ENCODE measurements around the gene EDN3.
"Not testable (repeated sequence)": the region's sequence is repeated elsewhere in the genome, so short reads cannot be mapped to it uniquely, and the experiment has no call there.

EDN3 gene

DNA sequence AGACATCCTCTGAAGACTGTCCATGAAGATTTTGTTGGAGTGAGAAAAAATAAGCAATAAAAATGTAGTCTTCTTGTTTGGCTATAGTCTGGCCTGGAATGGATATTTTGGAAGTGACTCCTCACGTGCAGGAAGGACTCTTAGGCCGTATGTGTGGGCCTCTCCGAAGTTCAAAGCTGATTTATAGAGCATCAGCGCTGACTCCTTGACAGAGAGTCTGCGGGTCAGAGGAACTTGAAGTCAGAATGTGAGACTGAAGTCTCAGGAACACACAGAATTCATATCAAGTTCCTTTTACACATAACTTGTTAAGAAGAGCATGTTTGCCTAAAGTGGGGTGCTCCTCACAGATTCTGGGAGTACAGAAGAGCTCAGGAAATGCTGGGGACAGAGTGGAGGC, 36.1 kb downstream of the EDN3 start:
- no peak for DNase-seq (ENCODE audit: low read depth)

DNA sequence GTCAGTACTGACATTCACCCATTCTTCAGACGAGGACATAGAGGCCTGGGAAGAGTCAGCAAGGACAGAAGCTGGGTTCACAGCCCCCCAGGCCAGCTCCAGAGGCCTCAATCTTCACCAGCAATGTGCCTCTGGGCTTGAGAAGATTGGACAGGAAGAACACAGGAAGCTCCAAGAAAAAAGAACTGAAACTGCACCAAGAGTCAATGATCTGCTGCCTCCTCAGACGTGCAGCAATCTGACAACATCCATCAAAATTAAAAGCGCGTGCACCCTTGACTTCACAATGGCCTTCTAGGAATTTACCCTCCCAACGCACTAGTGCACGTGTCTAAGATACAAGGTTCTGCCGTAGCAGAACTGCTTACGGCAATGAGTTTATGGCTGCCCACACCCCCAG, 38.0 kb downstream of the EDN3 start:
- DNase-seq (ENCODE audit: low read depth): not testable (repeated sequence)

DNA sequence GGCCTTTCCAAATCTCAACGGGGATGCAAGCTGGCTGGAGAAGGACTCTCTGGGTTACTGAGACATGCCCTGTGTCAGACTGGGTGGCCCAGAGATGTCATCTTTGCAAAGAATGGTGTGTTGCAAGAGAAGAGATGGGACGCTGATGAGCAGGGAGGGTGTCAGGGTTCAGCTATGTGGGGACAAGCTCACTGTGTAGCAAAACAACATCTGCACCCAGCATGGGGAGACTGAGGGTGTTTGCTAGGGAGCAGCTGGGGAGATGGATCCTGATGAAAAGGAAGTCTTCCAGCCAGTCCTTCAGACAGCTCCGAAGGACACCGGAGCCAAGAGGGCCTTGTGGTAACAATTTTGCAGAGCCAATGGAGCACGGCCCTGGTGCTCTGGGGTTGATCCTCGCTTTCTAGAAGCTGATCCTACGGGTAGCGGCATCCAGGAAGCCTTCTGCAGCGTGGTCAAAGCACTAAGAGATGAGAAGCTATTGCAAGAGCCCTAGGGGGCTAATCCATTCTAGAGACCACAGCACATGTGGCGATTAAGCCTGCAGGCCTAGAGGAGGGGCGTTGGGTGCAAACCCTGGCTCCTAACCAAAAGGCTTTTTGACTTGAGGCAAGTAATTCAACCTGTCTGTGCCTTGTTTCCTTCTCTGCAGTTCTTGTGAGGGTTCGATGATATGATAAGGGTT, 39.9 kb downstream of the EDN3 start:
- no peak for DNase-seq (ENCODE audit: low read depth)

DNA sequence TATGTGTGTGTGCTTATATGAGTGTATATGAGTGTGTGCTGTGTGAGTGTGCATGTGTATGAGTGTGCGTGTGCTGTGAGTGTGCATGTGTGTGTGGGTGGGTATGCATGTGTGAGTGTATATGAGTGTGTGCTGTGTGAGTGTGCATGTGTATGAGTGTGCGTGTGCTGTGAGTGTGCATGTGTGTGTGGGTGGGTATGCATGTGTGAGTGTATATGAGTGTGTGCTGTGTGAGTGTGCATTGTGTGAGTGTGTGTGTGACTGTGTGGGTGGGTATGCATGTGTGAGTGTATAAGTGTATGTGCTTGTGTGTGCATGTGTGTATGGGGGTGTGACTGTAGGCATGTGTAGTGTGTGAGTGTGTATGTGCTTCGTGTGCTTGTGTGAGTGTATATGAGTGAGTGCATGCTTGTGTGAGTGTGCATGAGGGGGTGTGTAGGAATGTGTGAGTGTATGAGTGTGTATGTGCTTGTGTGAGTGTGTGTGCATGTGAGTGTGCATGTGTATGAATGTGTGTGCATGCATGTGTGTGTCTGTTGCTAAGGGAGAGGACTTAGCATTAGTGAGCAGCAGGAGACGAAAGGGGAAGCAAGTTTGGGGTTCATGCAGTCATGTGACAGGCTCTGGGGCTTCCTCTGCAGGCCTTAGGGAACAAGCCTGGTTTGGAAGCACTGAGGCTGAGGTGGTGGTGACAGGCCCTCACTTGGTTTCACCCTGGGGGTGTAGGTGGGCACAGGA, 41.0 kb downstream of the EDN3 start:
- DNase-seq (ENCODE audit: low read depth): not testable (repeated sequence)

DNA sequence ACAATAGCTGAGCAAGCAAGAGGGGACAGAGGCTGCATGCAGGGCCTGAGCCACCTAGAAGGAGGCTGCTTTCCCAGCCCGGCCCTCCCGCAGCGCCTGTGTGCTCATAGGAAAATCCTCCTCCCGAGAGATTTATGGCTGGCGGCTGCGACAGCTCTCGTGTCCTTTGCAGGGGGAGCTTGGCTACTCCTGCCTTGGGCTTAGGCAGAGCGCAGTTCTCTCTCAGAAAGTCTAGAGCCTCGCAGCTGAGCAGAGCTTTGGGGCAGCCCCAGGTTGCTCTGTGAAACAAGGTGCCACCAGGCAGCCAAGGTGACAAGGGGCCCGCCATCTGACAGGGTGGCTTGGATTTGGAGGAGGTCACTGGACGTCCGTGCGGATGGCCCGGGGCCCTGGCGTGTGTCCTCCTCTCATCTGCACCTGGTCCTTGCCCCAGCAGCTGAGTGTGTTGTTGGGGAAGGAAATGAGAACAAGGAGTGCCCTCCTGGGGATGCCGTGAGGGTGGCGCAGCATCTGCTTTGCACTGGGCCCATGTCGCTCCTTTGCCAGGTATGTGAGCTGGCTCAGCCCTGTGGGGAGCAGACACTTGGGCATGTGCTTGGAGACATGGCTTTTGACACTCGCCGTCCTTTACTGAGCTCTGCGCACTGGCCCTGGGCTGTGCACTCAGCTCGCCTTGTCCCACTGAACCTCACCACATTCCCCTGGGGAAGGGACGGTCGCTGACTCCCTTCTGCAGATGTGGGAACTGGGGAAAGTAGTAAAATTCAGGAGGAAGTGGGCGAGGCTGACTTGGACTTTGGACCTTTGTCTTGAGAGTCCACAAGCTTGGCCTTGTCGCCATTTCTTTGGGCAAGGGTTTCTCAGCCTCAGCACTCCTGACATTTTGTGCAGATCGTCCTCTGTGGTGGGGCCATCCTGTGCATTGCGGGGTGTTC, 41.9 kb downstream of the EDN3 start:
- DNase-seq (ENCODE audit: low read depth): no peak

DNA sequence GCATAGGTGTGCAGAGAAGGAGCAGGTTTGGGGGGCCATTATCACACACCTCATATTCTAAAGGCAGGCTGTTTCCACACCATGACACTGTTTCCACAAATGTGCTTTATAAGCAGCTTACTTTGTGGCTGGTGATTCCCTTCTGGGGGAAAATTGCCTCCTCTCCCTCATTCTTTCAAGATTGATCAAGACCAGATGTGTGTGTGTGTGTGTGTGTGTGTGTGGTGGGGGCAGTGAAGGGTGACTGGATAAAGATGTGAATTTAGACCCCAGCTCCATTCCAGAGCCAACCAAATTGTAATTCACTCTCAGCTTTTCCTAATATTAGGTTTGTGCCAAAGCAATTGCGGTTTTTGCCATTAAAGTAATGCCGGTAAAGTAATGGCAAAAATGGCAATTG, 45.6 kb downstream of the EDN3 start:
- DNase-seq (ENCODE audit: low read depth): no peak

DNA sequence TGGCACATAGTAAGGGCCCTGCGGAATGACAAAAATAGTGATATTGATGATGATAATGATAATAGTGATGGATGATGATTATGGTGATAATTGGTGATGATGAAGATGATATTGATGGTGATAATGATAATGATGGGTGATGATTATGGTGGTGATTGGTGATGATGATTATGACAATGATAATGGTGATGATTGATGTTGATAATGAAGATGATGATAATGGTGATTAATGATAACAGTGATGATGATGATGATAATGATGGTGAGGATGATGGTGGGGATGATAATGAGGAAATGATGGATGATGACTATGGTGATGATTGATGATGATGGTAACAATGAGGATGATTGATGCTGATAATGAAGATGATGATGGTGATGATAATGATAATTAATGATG, 48.9 kb downstream of the EDN3 start:
- DNase-seq (ENCODE audit: low read depth): no peak

DNA sequence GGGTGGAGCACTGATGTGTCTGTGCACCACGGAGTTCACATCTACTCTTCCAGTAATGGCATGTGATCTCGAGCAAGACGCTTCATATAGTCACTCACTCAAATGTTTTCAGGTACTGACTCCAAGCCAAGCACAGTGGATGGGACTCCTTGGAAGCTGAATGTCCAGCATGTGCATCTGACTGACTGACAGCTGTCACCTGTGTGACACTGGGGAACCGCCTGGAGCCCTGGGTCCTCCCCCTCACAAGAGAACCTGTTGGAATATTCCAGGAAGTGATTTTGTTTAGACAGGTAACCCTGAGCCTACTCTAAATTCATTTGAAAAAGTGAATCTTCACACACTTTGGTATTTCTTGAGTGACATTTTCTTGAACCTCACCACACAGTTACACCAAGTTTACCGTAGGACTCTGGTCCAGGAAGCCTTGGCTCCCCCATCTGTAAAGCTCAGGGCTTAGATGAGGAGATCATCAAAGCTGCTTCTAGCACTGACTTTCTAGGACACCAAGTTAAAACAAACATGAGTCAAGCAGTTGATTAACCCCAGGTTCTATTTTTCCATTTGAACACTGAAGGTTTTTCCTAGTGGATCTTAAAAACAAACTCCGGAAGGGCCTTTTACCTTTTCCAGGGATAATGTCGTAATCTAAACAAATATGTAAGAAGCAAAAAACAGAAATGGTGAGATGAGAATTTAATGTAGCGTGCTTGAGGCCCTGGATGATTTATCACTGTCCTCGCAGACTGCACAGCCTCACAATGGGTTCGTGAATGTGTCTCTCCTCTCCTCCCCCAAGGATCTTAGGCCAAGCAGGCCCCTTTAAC, 50.1 kb downstream of the EDN3 start:
- no peak for DNase-seq (ENCODE audit: low read depth)

DNA sequence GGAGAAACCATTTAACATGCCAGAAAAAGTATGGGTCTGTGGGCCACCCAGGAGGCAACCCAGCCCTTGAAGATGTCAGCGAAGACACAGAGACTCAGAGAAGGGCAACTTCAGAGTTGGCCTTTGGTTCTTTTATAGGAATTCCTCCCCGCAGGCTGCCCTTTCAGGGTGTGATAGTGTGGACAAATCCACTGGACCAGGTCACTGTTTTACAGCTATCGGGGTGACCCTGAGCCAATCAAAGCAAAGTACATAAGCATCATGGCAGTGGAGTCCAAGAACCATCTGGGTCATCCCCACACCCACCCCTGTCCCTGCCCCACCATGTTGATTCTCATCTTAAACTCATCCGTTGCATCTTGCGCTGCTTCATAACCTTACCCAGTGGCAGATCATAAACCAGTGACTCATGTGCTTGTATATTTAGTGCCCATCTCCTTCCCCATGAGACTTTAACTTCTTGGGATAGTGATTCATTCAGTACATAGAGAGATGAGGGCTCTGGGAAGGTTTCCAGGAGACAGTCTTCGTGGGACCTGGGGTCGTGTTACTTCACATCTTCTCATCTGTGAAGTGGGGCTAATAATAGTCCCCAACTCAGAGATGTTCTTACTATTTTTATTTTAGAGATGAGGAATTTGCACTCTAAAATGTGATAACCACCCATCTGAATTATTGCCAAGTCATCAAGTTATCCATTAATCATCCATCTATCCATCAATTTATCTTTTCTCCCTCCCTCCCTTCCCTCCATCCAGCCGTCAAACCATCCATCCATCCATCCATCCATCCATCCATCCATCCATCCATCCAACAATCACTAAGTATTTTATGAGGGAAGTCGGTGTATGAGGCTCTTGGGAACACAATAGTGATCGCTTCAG, 51.0 kb downstream of the EDN3 start:
- no peak for DNase-seq (ENCODE audit: low read depth)

DNA sequence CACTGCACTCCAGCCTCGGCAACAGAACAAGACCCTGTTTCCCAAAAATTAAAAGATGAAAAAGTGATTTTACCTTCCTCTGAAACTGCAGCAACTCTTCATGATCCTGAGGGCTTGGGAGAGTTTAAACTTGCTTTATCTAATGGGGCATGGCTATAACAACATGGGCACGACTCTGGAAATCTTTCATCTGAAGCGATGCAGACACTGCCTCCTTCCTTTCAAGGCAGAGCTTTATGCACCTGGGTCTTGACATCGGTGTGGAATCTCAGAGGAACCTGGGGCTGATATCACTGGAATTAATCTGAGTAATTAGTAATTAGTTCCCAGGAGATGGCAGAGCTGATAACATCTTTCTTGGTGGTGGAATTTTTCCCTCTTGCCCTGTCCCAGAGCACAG, 52.1 kb downstream of the EDN3 start:
- no peak for DNase-seq (ENCODE audit: low read depth)

DNA sequence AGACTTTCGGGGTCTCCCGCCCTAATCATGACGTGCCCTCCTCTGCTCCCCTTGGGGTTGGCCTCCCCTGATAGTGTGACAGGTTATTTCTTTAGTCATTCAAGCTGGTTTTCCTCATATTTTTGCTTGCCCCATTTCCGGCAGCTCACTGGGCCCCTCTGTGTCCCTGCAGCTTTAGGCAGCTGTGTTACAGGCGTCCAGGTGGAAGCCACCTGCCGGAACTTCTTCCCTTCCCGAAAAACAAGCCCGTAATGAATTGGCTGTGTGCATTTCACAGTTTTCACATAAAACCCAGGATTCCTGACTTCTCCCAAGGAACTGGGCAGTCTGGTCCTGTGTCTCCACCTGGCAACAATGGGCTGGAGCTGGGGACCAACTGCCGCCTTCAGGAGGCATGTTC, 52.6 kb downstream of the EDN3 start:
- DNase-seq (ENCODE audit: low read depth): no peak

DNA sequence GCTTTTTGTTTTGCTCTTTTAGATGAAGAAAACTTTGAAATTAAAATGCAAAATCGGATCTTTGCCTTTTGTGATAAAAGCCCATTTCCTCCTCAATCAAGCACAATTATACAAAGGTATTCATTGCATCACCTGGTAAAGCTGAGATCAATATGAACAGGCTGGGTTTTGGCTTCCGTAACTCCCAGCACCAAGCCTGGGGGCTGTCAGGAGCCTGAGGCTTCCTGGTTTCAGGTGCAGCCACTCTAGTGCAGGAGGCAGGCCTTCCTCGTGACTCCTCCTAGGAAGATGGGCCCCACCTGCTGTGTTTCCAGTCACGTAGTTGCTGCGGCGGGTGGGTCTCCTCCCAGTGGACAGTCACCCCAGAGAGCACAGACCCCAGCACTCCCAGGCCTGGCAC, 54.0 kb downstream of the EDN3 start:
- DNase-seq (ENCODE audit: low read depth): no peak

DNA sequence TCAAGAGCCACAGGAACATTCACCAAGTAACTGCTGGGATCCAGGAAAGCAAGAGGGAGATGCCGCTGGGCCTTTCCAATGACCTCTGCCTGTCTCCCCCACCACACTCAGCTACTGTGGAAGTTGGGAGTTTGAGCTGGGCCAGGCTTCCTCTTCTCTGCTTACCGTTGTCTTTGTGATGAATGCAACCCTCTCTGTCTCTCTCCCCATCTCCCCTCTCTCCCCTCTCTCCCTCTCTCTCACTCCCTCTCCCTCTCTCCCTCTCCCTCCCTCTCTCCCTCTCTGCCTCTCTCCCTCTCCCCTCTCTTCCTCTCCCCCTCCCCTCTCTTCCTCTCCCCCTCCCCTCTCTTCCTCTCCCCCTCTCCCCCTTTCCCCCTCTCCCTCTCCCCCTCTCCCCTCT, 54.8 kb downstream of the EDN3 start:
- no peak for DNase-seq (ENCODE audit: low read depth)

DNA sequence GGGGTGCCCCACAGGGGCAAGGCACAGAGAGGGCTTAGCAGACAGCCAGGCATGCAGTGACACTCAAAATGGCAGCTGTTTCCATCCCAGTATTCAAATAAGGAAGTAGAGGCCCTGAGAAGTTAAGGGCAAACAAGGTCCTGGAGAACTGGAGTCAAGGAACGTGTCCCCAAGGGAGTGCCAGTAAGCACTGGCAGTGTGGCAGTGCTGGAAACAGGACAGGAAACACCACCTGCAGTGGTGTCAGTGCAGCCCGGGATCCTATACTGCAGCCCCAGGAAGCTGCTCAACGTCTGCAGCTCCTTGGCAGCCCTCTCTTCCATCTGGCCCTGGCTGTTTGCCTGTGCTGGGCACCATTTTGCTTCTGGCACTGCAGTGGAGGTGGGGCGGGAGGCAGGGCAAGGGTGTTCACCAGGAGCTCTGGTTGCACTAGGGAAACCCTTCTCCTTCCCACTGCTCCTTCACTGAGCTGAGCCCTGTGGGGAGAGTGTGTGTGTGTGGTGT, 56.3 kb downstream of the EDN3 start:
- DNase-seq (ENCODE audit: low read depth): no peak

DNA sequence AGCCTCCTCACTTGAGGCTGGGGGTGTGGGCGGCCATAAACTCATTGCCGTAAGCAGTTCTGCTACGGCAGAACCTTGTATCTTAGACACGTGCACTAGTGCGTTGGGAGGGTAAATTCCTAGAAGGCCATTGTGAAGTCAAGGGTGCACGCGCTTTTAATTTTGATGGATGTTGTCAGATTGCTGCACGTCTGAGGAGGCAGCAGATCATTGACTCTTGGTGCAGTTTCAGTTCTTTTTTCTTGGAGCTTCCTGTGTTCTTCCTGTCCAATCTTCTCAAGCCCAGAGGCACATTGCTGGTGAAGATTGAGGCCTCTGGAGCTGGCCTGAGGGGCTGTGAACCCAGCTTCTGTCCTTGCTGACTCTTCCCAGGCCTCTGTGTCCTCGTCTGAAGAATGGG, 58.4 kb downstream of the EDN3 start:
- DNase-seq (ENCODE audit: low read depth): not testable (repeated sequence)

DNA sequence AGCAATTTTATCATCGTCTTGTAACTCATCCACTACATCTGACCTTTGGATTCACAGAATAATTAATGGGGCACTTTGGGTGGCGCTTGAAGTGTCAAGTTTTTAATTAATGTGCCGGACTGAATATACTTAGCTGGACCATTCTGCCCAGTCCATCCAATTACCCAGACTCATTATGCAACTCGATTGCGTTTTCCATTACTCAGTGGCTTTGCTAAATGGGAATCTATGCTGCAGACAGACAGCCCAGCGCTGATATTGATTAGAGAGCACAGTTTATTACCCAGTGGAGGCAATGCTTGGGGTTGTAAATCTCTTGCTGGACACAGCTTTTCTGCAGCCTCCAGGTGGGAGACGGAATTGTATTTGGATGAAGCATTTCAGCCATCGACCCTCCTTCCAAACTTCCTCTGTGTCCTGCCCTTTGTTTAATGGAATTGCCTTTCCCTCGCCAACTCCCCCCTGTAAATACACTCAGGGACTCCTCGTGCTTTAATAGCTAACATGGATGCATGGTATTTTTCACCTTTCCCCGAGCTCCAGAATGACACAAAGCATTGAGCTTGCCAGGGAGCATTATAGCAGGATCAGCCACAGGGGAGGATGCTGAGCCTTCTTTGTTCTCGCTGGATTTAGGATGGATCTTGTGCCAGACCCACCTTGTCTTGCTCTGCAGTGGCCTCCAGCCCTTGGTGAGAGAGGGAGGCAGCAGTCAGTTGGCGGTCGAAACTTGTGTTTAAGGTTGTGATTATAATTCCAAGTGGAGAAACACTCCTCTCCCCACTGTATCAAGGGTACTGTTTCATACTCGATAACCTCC, 59.7 kb downstream of the EDN3 start:
- DNase-seq (ENCODE audit: low read depth): no peak

DNA sequence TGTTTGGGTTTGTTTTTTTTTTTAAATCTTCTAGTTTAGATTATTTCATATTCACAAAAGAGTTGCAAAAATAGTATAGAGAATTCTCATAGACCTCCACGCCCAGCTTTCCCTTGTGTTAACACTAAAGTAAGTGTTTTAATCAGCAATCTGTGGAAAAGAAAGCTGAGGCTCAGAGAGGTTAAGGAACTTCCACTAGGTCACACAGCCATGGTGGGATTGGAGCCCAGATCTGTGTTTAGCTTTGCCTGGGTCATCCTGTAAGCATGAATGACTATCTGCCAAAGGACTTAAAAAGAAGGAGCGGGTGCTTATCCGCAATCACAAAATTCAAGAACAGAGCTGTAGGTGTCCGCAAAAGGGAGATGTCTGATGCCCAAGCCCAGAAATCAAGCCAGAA, 60.5 kb downstream of the EDN3 start:
- DNase-seq (ENCODE audit: low read depth): no peak

DNA sequence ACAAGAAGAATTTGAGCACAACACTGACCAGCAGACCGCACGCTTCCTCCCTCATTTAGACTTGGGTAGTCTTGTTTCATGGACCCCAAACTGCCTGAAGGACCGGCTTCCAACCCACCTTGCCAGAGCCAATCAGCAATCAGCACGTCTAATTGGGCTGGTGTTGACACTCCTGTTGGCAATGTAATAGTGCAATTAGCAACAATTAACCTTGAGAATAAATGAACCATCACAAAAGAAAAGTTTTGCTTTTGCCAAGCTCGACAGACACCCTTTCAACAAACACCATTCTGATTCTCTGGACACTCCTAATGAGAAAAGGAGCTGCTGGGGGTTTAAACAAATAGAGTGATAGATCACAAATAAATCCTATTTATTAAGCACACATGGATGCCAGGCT, 61.0 kb downstream of the EDN3 start:
- DNase-seq (ENCODE audit: low read depth): no peak

DNA sequence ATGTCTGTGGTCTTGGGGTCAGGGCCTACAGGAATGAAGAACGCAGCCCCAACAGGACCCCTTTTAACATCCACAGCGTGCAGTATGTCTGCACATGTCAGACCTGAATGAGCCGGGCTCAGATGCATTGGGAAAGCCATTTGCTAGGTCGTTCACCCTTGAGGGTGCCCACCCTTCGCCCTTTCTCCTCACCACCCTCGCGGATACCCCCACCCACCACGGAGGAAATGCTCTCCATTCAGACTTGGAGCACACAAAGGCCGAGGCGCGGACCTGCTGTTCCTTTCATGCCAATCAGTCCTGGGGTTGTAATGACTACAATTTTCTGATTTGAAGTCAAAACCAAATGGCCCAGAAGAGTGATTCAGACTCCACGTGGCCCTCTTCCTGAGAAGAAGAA, 62.7 kb downstream of the EDN3 start:
- DNase-seq (ENCODE audit: low read depth): no peak

DNA sequence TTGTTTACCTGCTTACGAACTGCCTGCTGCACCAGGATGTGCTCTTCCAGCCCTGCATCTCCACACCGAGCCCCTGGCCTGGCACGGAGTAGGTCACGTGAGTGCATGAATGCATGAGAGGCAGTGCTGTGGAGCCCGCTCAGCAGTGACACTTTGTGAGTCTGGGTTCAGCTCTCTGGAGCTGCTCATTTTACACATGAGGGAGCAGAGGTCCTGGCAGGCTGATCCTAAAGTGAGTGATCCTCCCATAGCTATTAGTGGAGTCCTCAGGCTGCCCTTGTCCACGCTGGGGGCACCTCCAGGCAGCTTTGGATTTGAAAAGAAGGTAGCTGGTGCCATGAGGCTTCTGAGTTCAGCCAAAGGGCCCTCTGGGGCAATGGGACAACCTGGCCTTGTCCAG, 64.2 kb downstream of the EDN3 start:
- no peak for DNase-seq (ENCODE audit: low read depth)
